Measurements from ENCODE around the gene ASAH2B.
"Not testable (repeated sequence)": the region's sequence is repeated elsewhere in the genome, so short reads cannot be mapped to it uniquely, and the experiment has no call there.

ASAH2B gene

DNA sequence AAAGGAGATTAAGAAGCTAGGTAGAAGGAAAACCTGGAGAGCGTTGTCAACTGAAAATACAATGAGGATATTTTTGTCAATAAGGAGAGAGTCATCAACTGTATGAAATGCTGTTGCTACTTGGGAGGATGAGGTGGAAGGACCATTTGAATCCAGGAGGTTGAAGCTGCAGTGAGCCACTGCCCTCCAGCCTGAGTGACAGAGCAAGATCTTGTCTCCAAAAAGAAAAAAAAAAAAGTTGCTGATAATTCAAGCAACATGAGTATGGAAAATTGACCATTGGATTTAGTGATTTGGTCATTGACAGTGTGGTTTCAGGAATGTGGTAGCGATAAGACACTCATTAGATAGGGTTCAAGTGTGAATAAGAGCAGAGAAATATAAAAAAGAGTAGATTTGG, 11.6 kb upstream of the ASAH2B start:
- not testable (repeated sequence) for H4K8ac ChIP-seq (ENCODE audit: low read depth, low read length); H3K27ac ChIP-seq (ENCODE audit: low read depth, low read length); H2BK5ac ChIP-seq (ENCODE audit: low read depth, low read length, poor library complexity); H3K27me3 ChIP-seq (ENCODE audit: insufficient read depth, low read length); H3K4ac ChIP-seq (ENCODE audit: low read depth, low read length); H3K18ac ChIP-seq (ENCODE audit: low read length); H3K14ac ChIP-seq (ENCODE audit: low read length); H3K9me3 ChIP-seq (ENCODE audit: insufficient read depth, low read depth, low read length); H2AK5ac ChIP-seq (ENCODE audit: low read length); H3K4me1 ChIP-seq (ENCODE audit: control insufficient read depth in 1 of 2, insufficient read depth in 2 of 2, low read length in 2 of 2); H3K4me3 ChIP-seq (ENCODE audit: low read depth, low read length); H3K4me2 ChIP-seq (ENCODE audit: low read length); H3K79me2 ChIP-seq (ENCODE audit: control insufficient read depth, insufficient read depth, low read length, poor library complexity); H3K36me3 ChIP-seq (ENCODE audit: control insufficient read depth in 1 of 2, insufficient read depth in 2 of 2, low read length in 2 of 2); H3K23ac ChIP-seq (ENCODE audit: low read length); DNase-seq; H2BK12ac ChIP-seq (ENCODE audit: low read length); H4K12ac ChIP-seq (ENCODE audit: low read depth, low read length); H2BK120ac ChIP-seq (ENCODE audit: insufficient read depth, low read length, poor library complexity); H3K9ac ChIP-seq (ENCODE audit: low read length); H2AFZ ChIP-seq (ENCODE audit: insufficient read depth, low read length, poor library complexity); H4K91ac ChIP-seq (ENCODE audit: low read depth, low read length); H3K79me1 ChIP-seq (ENCODE audit: low read length)
- WGBS (ENCODE audit: extremely low coverage, insufficient coverage, insufficient read length): no CpG with 5 or more reads among the region's 2 CpGs

DNA sequence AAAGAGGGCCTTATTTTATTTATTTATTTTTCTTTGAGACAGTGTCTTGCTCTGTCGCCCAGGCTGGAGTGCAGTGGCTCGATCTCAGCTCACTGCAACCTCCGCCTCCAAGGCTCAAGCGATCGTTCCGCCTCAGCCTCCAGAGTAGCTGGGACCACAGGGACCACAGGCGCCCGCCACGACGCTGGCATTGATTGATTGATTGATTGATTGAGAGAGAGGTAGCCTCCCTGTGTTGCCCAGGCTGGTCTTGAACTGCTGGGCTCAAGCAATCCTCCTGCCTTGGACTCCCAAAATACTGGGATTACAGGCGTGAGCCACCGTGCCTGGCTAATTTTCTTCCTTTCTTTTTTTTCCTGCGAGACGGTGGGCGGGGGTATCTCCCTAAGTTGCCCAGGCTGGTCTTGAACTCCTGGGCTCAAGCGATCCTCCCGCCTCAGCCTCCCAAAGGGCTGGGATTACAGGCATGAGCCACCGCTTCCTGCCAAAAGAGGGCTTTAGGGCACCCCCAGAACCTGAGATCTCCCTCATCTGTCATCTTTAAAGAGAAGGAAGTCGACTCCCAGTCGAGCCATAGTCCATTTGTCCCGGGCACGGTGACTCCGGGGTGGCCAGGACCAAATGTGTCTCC, 634 bp upstream of the ASAH2B start:
- H3K27me3 ChIP-seq (ENCODE audit: insufficient read depth, low read length); DNase-seq; H3K23ac ChIP-seq (ENCODE audit: low read length); H3K36me3 ChIP-seq (ENCODE audit: control insufficient read depth in 1 of 2, insufficient read depth in 2 of 2, low read length in 2 of 2); H2BK12ac ChIP-seq (ENCODE audit: low read length); H2AK5ac ChIP-seq (ENCODE audit: low read length); H2BK5ac ChIP-seq (ENCODE audit: low read depth, low read length, poor library complexity); H3K79me2 ChIP-seq (ENCODE audit: control insufficient read depth, insufficient read depth, low read length, poor library complexity); H3K9me3 ChIP-seq (ENCODE audit: insufficient read depth, low read depth, low read length); H3K4me1 ChIP-seq (ENCODE audit: control insufficient read depth in 1 of 2, insufficient read depth in 2 of 2, low read length in 2 of 2); H3K79me1 ChIP-seq (ENCODE audit: low read length): not testable (repeated sequence)
- Histone ChIP-seq H4K8ac (ENCODE audit: low read depth, low read length) (peak overlapping the region; percentile 99), H2AFZ (ENCODE audit: insufficient read depth, low read length, poor library complexity) (peak overlapping the region; percentile 96), H3K27ac (ENCODE audit: low read depth, low read length) (peak overlapping the region; percentile 63), H3K4me3 (ENCODE audit: low read depth, low read length) (peak overlapping the region; percentile 88), H3K14ac (ENCODE audit: low read length) (peak overlapping the region; percentile 88), H3K4me2 (ENCODE audit: low read length) (peak overlapping the region; percentile 81), H3K18ac (ENCODE audit: low read length) (peak overlapping the region; percentile 74), H2BK120ac (ENCODE audit: insufficient read depth, low read length, poor library complexity) (peak overlapping the region; percentile 91), H3K4ac (ENCODE audit: low read depth, low read length) (peak overlapping the region; percentile 83), H4K91ac (ENCODE audit: low read depth, low read length) (peak overlapping the region; percentile 87), H3K9ac (ENCODE audit: low read length) (peak overlapping the region; percentile 92), H4K12ac (ENCODE audit: low read depth, low read length) (peak overlapping the region; percentile 95)
- WGBS (ENCODE audit: extremely low coverage, insufficient coverage, insufficient read length): no CpG with 5 or more reads among the region's 23 CpGs

DNA sequence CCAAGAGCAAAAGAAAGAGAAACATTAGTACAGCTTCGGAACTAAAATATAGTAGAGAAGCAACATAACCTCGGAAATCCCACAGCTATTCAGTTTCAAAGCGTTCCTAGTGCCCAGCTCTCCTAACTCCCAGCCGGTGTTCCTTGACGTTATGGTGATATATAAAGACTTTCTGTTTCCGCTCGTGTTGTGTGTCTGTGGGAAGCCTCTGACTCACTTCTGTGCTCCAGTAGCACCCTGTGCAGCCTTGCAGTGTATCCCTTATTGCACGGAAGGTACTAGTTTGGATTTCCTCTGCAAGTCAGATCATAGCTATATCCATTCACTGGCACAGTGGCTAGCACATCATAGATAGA, 535 bp downstream of the ASAH2B start:
- no peak overlapping the region for H3K27ac ChIP-seq (ENCODE audit: low read depth, low read length)
- H2AFZ ChIP-seq (ENCODE audit: insufficient read depth, low read length, poor library complexity): peak overlapping the region; percentile 91
- H3K14ac ChIP-seq (ENCODE audit: low read length): no peak overlapping the region
- no CpG with 5 or more reads among the region's 8 CpGs for WGBS (ENCODE audit: extremely low coverage, insufficient coverage, insufficient read length)
- no peak overlapping the region for H3K23ac ChIP-seq (ENCODE audit: low read length)
- H3K4me1 ChIP-seq (ENCODE audit: control insufficient read depth in 1 of 2, insufficient read depth in 2 of 2, low read length in 2 of 2): peaks cover 0 to 3% of the 10 kb centered on the region in 2 experiments
- H3K9me3 ChIP-seq (ENCODE audit: insufficient read depth, low read depth, low read length): no peaks in the 10 kb centered on the region
- peak overlapping the region; percentile 98 for H4K12ac ChIP-seq (ENCODE audit: low read depth, low read length)
- no peak overlapping the region for H2BK5ac ChIP-seq (ENCODE audit: low read depth, low read length, poor library complexity)
- H3K27me3 ChIP-seq (ENCODE audit: insufficient read depth, low read length): no peaks in the 10 kb centered on the region
- no peak overlapping the region for H3K4ac ChIP-seq (ENCODE audit: low read depth, low read length)
- H2BK120ac ChIP-seq (ENCODE audit: insufficient read depth, low read length, poor library complexity): no peak overlapping the region
- peak; percentile 1 to 29 for DNase-seq
- peak overlapping the region; percentile 81 for H3K4me2 ChIP-seq (ENCODE audit: low read length)
- H3K79me2 ChIP-seq (ENCODE audit: control insufficient read depth, insufficient read depth, low read length, poor library complexity): peaks cover 5% of the 10 kb centered on the region
- no peak overlapping the region for H3K18ac ChIP-seq (ENCODE audit: low read length)
- peaks cover 6% of the 10 kb centered on the region for H3K79me1 ChIP-seq (ENCODE audit: low read length)
- H4K91ac ChIP-seq (ENCODE audit: low read depth, low read length): no peak overlapping the region
- H3K4me3 ChIP-seq (ENCODE audit: low read depth, low read length): peak overlapping the region; percentile 88
- peak overlapping the region; percentile 48 for H3K9ac ChIP-seq (ENCODE audit: low read length)
- H2AK5ac ChIP-seq (ENCODE audit: low read length): no peak overlapping the region
- H2BK12ac ChIP-seq (ENCODE audit: low read length): no peak overlapping the region
- peak overlapping the region; percentile 99 for H4K8ac ChIP-seq (ENCODE audit: low read depth, low read length)
- no peaks in the 10 kb centered on the region for H3K36me3 ChIP-seq (ENCODE audit: control insufficient read depth in 1 of 2, insufficient read depth in 2 of 2, low read length in 2 of 2)

DNA sequence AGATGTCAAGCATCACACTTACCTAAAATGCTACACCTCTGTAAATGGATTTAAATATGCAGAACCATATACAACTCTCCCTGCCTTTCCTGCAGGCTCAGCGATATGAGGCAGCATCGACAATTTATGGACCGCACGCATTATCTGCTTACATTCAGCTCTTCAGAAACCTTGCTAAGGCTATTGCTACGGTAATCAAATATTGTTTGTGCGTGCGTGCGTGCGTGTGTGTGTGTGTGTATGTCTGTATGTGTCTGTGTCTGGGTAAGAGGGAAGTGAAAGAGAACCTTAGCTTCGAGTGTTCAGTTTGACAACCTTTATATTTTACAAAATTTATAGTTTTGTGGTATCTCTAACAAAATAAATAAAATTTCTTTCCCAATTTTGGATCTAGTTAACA, 3.1 kb downstream of the ASAH2B start:
- not testable (repeated sequence) for H4K12ac ChIP-seq (ENCODE audit: low read depth, low read length); H2AK5ac ChIP-seq (ENCODE audit: low read length); H2BK12ac ChIP-seq (ENCODE audit: low read length); H3K18ac ChIP-seq (ENCODE audit: low read length); H3K4me1 ChIP-seq (ENCODE audit: control insufficient read depth in 1 of 2, insufficient read depth in 2 of 2, low read length in 2 of 2); H3K36me3 ChIP-seq (ENCODE audit: control insufficient read depth in 1 of 2, insufficient read depth in 2 of 2, low read length in 2 of 2); H2BK120ac ChIP-seq (ENCODE audit: insufficient read depth, low read length, poor library complexity); H3K4me2 ChIP-seq (ENCODE audit: low read length); H3K79me2 ChIP-seq (ENCODE audit: control insufficient read depth, insufficient read depth, low read length, poor library complexity); H3K4me3 ChIP-seq (ENCODE audit: low read depth, low read length); H3K9me3 ChIP-seq (ENCODE audit: insufficient read depth, low read depth, low read length); H4K8ac ChIP-seq (ENCODE audit: low read depth, low read length); H3K79me1 ChIP-seq (ENCODE audit: low read length); H3K27me3 ChIP-seq (ENCODE audit: insufficient read depth, low read length); H2AFZ ChIP-seq (ENCODE audit: insufficient read depth, low read length, poor library complexity); H3K27ac ChIP-seq (ENCODE audit: low read depth, low read length); H3K14ac ChIP-seq (ENCODE audit: low read length); H3K9ac ChIP-seq (ENCODE audit: low read length); H3K23ac ChIP-seq (ENCODE audit: low read length); DNase-seq; H4K91ac ChIP-seq (ENCODE audit: low read depth, low read length); H3K4ac ChIP-seq (ENCODE audit: low read depth, low read length); H2BK5ac ChIP-seq (ENCODE audit: low read depth, low read length, poor library complexity)
- WGBS (ENCODE audit: extremely low coverage, insufficient coverage, insufficient read length): no CpG with 5 or more reads among the region's 10 CpGs
